HS-5 (cell line): ENCODE results near the gene USP43.

ENCODE experiments used
- DNase-seq: peaks from one replicate; pipeline ENCODE4 v3.0.0-alpha.2; 2012; ENCODE audit warnings: low read depth

Gene USP43

DNA sequence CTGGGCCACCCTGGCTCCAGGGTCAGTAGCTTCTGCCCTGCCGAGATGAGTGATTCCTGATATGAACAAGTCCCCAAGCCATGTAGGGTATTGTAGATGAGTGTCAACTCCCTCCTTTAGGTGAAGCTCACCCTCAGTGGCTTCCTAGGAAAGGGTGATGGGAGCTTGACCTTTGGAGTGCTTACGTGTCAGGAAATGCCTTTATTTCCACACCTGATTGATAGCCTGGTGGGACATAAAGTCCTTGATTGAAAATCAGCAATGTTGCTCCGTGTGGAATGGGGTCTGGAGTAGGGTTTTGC lies 58.4 kb downstream of the USP43 start:
- no peak for DNase-seq

- no peak for DNase-seq
Measured at GRCh38 chr17:9705745-9706144, 60.4 kb downstream of the USP43 start.

GRCh38 chr17:9707948-9708347 lies 62.6 kb downstream of the USP43 start:
- no peak for DNase-seq

DNA sequence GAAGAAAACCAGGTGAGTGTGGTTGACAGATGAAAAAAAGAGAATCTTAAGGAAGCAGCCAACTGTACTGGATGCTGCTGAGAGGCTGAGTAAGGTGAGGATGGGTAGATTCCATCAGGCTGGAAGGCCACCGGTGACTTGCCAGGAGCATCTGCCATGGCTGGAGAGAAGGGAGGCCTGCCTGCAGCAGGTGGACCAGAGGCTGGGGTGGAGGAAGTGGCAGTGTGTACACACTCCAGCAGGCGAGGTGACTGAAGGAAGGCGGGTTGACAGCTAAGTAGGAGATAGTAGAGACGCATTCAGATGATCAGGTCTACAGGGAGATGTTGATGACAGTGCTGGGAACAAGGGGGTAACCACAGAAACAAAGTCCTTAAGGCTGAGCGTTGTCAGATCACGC lies 69.5 kb downstream of the USP43 start:
- no peak for DNase-seq

DNA sequence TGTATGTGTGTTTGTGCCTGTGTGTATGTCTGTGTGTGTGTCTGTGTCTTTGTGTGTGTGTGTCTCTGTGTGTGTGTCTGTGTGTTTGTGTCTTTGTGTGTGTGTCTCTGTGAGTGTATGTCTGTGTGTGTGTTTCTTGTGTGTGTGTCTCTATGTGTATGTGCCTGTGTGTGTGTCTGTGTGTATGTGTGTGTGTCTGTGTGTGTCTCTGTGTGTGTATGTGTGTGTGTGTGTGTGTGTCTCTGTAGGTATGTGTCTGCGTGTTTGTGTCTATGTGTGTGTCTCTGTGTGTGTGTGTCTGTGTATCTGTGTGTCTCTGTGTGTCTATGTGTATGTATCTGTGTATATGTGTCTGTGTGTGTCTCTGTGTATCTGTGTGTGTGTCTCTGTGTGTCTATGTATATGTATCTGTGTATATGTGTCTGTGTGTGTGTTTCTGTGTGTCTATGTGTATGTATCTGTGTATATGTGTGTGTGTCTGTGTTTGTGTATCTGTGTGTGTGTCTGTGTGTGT lies 70.2 kb downstream of the USP43 start:
- DNase-seq: no peak

- DNase-seq: no peak
Measured at GRCh38 chr17:9725575-9725974, 80.3 kb downstream of the USP43 start.

DNA sequence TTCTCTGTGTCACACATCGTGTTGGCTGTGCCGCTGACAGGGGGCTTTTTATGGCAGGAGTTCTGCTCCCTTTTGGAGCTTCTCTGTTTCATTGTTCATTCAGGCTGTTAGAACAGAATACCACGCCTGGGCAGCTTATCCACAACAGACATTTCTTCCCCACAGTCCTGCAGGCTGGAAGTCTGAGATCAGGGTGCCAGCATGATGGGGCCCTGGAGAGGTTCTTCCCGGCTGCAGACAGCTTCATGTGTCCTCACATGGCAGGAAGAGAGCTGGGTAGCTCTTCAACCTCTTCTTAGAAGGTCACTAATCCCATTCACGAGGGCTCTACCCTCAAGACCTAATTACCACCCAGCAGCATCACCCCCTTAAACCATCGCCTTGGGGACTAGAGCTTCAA lies 81.0 kb downstream of the USP43 start:
- DNase-seq: no peak

DNA sequence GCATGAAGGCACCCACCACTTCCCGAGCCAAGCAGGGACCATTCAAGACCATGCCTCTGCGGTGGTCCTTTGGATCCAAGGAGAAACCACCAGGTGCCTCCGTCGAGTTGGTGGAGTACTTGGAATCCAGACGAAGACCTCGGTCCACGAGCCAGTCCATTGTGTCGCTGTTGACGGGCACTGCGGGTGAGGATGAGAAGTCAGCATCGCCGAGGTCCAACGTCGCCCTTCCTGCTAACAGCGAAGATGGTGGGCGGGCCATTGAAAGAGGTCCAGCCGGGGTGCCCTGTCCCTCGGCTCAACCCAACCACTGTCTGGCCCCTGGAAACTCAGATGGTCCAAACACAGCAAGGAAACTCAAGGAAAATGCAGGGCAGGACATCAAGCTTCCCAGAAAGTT lies 82.7 kb downstream of the USP43 start:
- DNase-seq: no peak

GRCh38 chr17:9728564-9728963 lies 83.2 kb downstream of the USP43 start:
- no peak for DNase-seq

GRCh38 chr17:9729034-9729650 lies 83.8 kb downstream of the USP43 start:
- DNase-seq: peak; percentile 15

DNA sequence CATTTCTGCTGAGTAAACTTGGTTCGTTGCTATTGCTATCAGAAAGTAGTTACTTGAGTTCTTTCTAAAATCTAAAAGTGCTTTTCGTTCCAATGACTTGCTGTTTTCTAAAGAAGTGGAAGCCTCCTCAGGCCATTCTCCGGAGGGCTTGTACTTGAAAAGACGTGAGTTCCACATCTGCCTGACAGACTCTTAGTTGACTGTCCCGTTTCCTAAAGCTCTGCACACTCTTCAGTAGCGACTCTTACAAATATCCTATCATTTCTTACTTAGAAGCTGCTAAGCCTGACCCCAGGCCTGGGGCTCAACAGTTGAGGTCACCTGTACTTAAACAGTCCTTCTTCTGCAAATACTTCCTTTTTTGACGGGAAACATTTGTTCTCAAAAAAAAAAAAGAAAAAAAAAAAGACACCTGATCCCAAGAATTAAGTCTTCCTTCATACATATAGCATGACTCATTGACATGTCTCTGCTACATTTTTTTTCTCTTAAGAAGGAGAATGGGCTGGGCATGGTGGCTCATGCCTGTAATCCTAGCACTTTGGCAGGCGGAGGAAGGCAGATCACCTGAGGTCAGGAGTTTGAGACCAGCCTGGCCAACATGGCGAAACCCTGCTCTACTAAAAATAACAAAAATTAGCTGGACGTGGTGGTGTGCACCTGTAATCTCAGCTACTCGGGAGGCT lies 84.6 kb downstream of the USP43 start:
- no peak for DNase-seq

DNA sequence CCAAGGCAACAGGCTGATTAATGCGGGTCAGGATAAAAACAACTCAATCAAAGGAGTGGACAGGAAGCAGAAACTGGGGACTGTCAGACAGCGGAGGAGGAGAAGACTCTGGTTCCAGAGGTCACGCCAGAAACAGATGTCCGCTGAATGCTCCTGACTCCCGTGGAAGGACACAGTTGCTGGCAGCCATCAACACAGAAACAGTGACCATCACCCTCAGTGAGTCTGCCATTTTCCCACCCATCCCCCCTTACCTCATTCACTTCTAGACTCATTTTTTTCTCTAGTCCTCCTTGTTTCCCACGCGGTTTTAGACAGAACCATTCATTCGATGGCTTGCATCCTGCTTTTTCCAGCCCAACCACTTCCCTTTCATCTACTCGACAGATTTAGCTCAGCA lies 105.2 kb downstream of the USP43 start:
- DNase-seq: no peak

GRCh38 chr17:9755083-9755482 lies 109.8 kb downstream of the USP43 start:
- DNase-seq: no peak

DNA sequence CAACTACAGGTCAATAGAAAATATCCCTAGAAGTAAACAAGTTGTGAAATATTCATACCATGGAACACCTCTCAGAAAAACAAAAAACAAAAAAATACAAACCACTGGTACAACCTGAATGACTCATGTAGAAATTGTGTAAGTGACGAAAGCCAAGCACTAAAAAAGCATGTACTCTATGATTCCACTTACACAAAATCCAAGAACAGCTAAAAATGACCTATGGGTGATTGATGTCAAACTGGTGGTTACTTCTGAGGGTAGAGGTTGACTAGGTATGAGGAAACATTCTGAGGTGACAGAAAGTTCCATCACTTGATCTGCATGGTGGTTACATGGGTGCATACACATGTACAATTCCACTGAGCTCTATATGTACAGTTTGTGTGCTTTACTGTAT lies 114.9 kb downstream of the USP43 start:
- no peak for DNase-seq

DNA sequence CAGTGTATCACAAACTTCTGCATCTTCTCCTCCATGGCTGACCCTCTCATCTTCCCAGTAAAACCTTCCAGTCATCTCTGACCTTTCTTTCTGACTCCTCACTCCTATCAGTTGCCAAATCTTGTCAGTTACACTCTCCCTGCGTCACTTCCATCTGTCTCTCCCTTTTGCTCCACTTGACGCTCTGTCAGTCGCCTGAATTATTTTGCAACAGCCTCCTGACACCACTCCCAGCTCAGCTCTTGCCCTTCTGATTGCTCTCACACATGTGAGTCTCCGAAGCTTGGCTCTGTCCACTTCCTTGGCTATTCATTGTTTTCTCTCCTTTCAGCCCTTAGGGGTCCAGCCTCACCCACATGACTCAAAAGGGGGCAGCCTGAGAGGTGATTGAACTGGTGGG lies 118.3 kb downstream of the USP43 start:
- no peak for DNase-seq

- no peak for DNase-seq
Measured at GRCh38 chr17:9765322-9765721, 120.0 kb downstream of the USP43 start.

- DNase-seq: no peak
Measured at GRCh38 chr17:9766970-9767369, 121.7 kb downstream of the USP43 start.

DNA sequence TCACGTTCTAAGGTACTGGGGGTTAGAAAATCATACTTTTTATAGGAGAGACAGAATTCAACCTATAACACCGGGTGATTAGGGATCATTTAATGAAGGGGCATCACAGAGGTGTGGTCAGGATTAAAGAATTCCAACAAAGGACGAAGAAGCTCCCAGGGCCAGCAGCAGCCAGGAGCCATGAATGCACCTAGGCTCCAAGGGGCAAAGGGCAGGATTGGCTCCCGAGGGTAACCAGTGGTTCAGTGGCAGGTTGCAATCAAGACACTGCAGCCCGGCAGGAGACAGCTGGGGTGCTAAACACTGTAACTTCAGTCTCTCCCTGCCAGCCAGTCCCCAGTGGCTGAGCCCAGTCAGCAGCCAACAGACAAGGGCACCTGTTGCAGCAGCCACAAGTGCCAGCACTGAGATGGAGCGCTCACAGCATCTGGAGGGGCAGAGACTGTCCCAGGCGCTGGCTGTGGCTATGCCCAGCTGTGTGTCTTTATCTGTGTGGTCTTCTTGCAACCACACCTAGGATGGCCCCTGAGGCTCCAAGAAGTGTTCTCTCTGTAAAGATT lies 122.2 kb downstream of the USP43 start:
- DNase-seq: no peak

DNA sequence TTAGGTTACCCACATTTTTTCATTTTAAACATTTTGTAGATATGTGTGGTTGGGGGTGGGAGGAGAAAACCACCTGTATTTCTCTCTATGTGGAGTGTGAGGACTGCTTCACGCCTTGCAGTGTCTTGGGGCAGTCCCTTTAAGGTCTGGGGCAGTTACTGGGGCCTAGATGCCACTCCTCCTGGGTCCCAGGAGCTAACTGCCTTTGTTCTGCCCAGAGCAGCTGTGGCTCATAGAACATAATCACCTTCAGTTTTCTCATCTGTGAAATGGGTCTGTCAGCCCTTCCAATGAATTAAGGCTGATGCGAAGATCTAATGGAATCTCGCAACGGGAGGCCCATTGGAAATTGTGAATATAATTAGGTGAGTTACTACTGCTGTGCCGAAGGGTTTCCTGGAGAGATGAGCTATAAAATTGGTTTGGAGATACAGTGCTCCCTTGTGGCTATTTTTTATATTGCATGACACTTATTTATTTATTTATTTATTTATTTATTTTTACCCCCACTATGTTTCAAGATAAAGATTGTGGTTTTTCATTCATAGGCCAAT lies 123.1 kb downstream of the USP43 start:
- DNase-seq: peak; percentile 13

- DNase-seq: no peak
Measured at GRCh38 chr17:9769036-9769695, 123.8 kb downstream of the USP43 start.

DNA sequence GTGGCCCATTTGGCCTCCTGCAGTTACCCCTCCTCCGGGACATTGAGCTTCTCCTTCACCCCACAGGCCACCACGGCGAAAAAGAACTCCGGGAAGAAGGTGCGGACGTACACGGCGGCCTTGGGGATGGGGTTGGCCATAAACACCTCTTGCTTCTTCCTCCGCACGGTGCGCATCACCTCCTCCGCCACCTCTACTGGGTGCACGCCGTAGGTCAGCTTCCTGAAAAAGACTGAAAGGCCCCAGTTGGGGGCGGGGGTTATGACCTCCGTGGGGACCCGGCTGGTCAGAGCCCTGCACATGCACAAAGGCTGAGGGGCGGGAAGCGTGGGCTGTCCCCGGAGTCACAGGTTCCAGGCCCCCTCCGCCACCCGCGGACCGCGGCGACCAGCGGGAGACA lies 126.1 kb downstream of the USP43 start:
- DNase-seq: no peak

- no peak for DNase-seq
Measured at GRCh38 chr17:9772658-9773057, 127.3 kb downstream of the USP43 start.

DNA sequence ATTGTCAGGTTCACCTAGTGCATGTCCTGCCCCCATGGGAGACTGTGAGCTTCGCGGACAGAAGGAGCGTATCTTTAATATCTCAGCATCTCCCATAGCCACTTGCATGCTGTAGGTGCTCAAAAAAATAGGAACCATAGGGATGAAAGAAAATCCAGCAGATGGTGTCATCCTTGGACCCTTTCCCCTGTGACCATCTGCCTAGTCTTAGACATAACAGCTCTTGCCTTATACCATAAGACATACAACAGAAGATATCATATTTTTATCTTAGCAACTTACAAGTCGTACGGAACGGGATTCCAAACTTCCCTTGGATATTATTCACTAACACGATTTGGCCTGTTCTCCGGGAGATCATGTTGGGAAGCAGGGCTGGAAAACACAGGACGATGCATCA lies 131.6 kb downstream of the USP43 start:
- DNase-seq: no peak
